Activated gamma-delta T cell (primary cell): ENCODE measurements around the gene CRACR2A.

Source experiments
- DNase-seq: peaks from one replicate; lab custom pipeline; 2025; lab: John Stamatoyannopoulos, UW

The CRACR2A gene

GRCh38 chr12:3622021-3622821, 130.7 kb downstream of the CRACR2A start:
- no peak for DNase-seq

GRCh38 chr12:3620856-3621255, 132.1 kb downstream of the CRACR2A start:
- no peak for DNase-seq

GRCh38 chr12:3617565-3617964, 135.3 kb downstream of the CRACR2A start:
- DNase-seq: no peak

- DNase-seq: no peak
Observed at GRCh38 chr12:3615862-3616261, 137.0 kb downstream of the CRACR2A start.

GRCh38 chr12:3614806-3615466, 138.0 kb downstream of the CRACR2A start:
- DNase-seq: no peak

- no peak for DNase-seq
Observed at GRCh38 chr12:3613641-3614395, 139.1 kb downstream of the CRACR2A start.

GRCh38 chr12:3611860-3612703, 140.8 kb downstream of the CRACR2A start:
- no peak for DNase-seq

GRCh38 chr12:3607821-3608220, 145.1 kb downstream of the CRACR2A start:
- DNase-seq: no peak

- DNase-seq: no peak
Observed at GRCh38 chr12:3607039-3607720, 145.7 kb downstream of the CRACR2A start.

- no peak for DNase-seq
Observed at GRCh38 chr12:3606128-3606527, 146.8 kb downstream of the CRACR2A start.

GRCh38 chr12:3605692-3606091, 147.2 kb downstream of the CRACR2A start:
- no peak for DNase-seq

GRCh38 chr12:3604748-3605586, 147.9 kb downstream of the CRACR2A start:
- no peak for DNase-seq

GRCh38 chr12:3604286-3604685, 148.6 kb downstream of the CRACR2A start:
- no peak for DNase-seq

- no peak for DNase-seq
Observed at GRCh38 chr12:3603576-3603975, 149.3 kb downstream of the CRACR2A start.

GRCh38 chr12:3602488-3602887, 150.4 kb downstream of the CRACR2A start:
- DNase-seq: no peak

- DNase-seq: no peak
Observed at GRCh38 chr12:3601461-3602150, 151.3 kb downstream of the CRACR2A start.

- DNase-seq: no peak
Observed at GRCh38 chr12:3600951-3601350, 152.0 kb downstream of the CRACR2A start.

- no peak for DNase-seq
Observed at GRCh38 chr12:3600039-3600720, 152.7 kb downstream of the CRACR2A start.
